Thyroid gland (tissue), 4 donors: ENCODE data around the gene MAN2B1.

Experiments
- POLR2A ChIP-seq, 2 donors: fragments of 450-650 bp; IDR thresholded peaks; one replicate each; pipeline ENCODE4 v1.6.1; 2017; ENCODE audit warnings: antibody characterized with exemption in 2 of 2, mild to moderate bottlenecking in 2 of 2, moderate library complexity in 1 of 2
- TF ChIP-seq, protein P1 (sequence below), 6 experiments: fragments of 200-600 bp in 3 of 6; fragments of 450-650 bp in 3 of 6; sonication (generic) in 3 of 6; IDR thresholded peaks; one replicate each; pipeline ENCODE4 v1.5.1; 2016 to 2019; ENCODE audit warnings: antibody characterized with exemption in 6 of 6, mild to moderate bottlenecking in 2 of 6, inconsistent platforms in 1 of 6, moderate library complexity in 1 of 6

GRCh38 chr19:12636631-12637030, 29.9 kb downstream of the MAN2B1 start:
- TF ChIP-seq, protein P1, sequence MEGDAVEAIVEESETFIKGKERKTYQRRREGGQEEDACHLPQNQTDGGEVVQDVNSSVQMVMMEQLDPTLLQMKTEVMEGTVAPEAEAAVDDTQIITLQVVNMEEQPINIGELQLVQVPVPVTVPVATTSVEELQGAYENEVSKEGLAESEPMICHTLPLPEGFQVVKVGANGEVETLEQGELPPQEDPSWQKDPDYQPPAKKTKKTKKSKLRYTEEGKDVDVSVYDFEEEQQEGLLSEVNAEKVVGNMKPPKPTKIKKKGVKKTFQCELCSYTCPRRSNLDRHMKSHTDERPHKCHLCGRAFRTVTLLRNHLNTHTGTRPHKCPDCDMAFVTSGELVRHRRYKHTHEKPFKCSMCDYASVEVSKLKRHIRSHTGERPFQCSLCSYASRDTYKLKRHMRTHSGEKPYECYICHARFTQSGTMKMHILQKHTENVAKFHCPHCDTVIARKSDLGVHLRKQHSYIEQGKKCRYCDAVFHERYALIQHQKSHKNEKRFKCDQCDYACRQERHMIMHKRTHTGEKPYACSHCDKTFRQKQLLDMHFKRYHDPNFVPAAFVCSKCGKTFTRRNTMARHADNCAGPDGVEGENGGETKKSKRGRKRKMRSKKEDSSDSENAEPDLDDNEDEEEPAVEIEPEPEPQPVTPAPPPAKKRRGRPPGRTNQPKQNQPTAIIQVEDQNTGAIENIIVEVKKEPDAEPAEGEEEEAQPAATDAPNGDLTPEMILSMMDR (IDR thresholded peaks at IDR 0.05) = no peak
- TF ChIP-seq POLR2A (IDR thresholded peaks at IDR 0.05) = no peak
